LoVo (cell line): ENCODE measurements around the gene MESP1.

ENCODE experiments used
- DNase-seq: peaks from one replicate; pipeline ENCODE4 v3.0.0-alpha.2; 2016; ENCODE audit warnings: low spot score

MESP1 gene

DNA sequence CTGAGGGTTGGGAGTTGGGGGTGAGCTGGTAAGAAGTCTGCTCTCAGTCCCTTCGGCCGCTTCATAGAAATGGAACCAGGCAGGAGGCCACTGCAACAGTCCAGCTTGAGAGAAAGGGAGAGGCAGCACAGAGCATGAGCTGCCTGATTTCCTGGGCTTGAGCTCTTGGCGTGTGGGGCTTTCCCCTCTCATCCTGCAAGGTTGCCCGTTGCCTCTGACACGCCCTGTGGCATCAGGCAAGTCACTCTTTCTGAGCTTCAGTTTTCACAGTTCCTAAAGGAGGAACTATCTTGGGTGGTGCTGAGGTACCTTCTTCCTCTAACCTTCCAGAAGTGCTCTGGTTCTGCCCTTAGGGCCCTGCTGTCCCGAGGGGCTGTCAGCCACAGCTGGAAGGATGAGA is 30.0 kb upstream of the MESP1 start:
- DNase-seq, result no peak

DNA sequence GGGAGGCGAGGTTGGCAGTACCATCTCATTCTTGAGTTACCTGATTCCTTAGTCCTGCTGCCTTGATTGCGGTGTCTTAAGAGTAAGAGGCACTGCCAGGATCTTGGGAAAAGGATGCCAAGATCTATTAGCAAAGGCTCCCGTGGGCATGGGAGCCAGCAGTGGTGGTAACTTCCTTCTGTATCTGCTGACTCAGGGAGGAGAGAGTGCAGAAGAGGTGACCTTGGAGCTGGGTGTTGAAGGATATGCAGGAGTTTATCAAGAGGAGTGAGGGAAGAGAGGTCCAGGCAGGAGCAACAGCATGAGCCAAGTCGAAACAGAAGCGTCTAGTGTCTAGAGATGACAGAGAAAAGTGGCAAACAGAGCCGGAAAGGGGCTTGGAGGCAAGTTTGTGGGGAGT is 29.6 kb upstream of the MESP1 start:
- DNase-seq, result no peak

DNA sequence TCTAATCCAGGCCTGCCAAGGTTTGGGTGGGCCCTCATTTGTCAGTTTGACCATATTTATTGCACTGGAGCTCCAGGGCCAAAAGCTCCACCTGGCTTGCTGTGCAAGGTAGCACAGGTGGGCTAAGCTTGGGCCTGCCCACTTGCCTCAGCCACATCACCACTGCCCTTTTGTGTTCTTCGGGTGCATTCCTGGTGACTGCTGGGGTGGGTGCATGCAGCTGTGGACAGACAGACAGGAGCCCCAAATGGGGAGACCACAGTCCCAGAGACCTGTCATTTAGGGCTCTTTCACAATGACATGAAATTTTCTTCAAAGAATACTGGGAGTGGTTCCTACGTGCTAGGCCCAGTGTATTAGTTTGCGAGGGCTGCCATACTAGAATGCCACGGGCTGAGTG is 27.8 kb upstream of the MESP1 start:
- DNase-seq, result no peak

DNA sequence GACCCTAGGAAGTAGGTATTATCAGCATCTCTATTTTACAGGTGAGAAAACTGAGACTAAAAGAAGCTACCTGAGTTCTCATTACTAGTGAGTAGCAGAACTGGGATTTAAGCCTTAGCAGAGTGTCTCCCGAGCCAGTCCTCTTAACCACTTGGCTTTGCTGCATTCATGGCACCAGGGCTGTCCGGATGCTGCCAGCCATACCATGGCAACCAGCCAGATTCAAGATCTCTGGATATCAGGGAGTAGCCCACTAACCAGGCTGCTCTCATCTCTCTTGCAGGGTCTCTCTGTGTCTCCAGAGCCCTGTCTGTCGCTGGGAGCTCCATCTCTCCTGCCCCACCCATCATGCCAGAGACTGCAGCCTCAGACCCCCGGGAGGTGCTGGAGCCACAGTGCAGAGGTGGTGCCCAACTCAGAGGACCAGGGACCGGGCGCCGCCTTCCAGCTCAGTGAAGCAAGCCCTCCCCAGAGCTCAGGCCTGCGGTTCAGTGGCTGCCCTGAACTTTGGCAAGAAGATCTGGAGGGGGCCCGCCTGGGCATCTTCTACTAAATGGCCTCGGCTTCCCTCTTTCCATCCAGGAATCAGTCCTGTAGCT is 26.8 kb upstream of the MESP1 start:
- DNase-seq, result no peak

DNA sequence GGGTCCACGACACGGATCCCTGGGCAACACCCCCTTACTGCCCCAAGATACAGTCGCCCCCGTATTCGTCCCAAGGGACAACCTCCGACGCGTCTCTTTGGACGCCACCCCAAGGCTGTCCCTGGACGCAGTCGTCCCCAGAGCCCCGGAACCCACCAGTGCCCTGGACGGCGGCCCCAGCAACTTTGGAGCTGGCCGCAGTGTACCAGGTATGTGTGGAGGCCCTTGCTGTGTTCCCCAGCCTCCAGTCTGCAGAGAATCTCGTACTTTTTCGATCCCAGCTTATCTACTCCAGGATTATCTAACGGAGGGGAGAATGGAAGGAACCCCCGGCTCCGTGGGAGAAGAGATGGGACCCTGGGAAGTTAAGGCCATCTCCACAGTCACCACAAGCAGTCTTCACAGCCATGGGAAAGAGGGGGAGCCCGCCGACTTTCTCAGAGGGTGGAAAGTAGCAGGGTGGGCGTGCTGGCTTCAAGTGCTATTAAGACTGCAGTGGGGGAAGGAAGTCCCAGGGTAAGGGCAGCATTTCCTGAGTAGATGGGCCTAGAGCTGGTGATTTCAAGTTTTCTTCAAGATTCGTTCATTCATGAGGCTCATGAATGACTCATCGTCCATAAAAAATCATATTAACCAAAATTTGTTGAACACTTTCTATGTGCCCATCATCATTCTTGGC is 26.2 kb upstream of the MESP1 start:
- DNase-seq, result no peak

DNA sequence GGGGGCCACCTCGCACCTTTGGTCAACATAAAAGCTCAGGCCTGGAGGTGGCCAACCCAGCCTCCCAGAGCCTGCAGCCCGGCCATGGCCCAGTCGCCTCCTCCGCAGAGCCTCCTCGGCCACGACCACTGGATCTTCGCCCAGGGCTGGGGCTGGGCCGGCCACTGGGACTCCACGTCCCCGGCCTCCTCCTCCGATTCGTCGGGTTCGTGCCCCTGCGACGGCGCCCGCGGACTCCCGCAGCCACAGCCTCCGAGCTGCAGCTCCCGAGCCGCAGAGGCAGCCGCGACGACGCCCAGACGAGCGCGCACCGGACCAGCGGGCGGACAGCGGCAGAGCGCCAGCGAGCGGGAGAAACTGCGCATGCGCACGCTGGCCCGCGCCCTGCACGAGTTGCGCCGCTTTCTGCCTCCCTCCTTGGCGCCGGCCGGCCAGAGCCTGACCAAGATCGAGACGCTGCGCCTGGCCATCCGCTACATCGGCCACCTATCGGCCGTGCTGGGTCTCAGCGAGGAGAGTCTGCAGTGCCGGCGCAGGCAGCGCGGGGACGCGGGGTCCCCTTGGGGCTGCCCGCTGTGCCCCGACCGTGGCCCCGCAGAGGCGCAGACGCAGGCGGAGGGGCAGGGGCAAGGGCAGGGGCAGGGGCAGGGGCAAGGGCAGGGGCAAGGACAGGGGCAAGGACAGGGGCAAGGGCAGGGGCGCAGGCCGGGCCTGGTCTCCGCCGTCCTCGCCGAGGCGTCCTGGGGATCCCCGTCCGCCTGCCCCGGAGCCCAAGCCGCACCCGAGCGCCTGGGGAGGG is 25.4 kb upstream of the MESP1 start, which contains the start of gene MESP2:
TSS of gene MESP2 (plus strand) at position 59 of the 799 bp plus-strand sequence. CDS start at position 85, 26 bp downstream.
- DNase-seq, result peak; percentile 89

DNA sequence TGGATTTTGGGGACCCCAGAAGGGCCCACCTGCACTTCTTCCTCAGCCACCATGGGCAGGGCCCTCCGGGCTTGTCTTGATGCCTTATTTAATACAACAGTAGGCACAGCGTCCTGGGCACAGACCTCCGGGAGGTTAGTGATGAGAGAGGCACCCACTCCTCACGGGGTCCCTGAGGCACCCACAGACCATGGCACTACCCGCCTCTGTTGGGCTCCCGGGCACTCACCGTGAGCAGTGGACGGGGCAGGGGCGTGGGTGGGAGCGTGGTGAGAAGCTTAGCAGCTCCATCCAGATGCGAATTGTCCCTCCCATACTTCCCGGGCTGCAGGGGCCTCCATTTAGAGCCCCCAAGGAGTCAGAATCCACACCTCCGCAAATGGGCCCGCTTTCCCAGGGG is 24.8 kb upstream of the MESP1 start:
- DNase-seq, result no peak

DNA sequence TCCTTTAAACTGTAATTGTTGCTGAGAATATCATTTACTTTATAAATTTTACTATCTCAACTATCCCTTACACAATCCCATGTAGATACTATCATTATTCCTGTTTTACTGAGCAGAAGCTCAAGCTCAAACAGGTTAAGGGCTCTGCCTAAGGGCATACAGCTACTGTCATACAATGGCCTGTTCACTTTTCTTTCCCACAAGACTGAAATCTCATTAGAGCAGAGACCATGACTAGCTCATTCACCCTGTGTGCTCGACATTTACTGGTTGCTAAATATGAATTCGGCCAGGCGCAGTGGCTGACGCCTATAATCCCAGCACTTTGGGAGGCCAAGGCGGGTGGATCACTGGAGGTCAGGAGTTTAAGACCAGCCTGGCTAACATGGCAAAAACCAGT is 23.4 kb upstream of the MESP1 start:
- no peak for DNase-seq

DNA sequence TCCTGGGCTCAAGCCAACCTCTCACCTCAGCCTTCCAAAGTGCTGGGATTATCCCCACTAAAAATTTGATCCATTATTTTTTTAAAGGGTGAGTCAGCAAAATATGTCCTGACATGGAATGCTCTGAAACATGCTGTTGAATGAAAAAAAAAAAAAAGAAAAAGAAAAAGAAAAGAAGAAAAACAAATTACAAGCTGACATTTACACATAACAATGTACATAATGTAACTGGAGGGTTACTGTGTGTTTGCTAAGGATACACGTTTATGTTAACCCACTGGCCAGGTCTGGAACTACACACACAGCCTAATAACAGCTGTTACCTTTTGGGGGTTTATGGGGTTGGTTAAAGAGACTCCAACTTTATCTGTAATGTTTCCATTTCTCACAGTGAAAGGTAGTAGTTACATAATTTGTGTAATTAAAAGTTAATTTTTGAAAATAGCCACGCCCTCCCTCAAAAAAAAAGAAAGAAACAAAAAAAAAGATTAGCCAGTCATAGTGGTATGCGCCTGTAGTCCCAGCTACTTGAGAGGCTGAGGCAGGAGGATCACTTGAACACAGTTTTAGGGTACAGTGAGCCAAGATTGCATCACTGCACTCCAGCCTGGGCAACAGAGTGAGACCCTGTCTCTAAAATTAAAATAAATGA is 22.0 kb upstream of the MESP1 start:
- DNase-seq, result no peak

DNA sequence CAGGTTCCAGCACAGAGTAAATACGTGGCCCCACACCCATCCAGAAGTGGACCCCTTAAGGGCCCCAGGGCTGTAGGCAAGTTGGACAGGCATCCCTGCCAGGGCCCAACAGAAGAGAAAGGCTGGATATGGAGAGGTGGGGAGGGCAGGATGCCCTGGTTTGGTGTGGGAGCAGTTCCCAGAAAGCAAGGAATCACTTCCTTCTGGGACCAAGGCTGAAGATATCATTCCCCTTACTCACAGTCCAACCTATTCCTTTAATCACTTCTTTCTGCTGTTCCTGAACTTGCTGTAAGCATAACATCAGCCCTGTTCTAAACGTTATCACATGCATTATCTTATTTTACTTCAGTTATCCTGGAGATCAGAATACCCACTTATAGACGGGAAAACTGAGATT is 19.0 kb upstream of the MESP1 start:
- no peak for DNase-seq

DNA sequence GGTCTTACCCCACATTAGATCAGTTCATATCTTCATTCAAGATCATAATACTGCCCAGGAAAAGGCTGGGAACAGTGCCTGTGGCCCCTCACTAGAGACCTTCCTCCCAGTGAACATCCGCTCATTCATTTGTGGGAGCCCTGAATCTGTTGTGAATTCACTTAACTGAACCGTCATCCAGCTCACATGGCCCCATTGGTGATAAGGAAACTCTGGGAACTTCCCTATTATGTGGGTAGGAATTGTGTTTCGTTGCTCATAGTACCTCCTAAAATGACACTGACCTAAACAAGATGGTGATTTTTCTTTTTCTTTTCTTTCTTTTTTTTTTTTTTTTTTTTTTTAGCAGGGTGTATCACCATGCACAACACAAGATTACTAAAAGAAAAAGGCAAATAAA is 18.3 kb upstream of the MESP1 start:
- DNase-seq, result no peak

DNA sequence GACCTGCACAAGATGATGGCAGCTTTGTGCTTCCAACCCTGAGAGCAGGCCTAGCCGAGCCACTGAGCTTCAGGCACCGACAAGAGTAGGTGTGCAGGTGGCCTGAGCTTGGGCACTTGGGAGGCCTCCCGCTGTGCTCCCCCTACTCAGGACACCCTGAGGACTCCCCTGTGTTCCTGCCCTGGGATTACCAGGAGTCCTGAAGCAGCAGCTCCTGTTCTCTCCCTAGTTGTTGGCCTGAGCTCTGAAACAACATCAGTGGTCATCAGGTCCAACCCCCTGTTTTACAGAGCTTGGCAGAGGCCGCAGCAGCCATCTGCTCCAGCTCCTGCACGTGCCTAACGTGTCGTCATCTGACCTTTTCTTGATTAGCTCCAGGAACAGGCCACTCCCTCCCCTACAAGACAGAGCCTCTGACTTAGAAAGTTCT is 17.0 kb upstream of the MESP1 start:
- DNase-seq, result no peak

DNA sequence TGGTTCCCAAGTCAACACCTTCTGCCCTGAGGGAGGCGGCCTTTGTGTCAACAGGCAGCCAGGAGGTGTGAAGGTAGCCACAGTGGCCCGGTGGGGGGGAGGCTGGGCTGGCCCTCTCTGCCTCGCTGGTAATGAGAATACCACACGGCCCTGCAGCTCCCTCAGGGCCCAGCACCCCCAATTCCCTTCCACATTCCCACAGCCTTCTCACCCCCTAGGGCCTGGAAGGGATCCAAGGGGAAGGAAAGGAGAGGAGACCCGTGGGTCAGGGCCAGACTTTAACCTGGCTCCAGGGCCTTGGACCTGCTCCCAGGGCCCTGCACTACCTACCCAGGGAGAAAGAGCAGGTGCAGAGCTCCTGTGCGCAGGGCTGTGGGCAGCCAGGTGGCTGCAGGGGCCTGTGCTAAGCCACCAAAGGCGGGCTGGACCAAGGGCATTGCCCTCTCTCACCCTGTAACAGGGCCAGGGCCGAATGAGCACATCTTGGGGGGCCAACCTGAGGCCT is 16.4 kb upstream of the MESP1 start:
- no peak for DNase-seq

DNA sequence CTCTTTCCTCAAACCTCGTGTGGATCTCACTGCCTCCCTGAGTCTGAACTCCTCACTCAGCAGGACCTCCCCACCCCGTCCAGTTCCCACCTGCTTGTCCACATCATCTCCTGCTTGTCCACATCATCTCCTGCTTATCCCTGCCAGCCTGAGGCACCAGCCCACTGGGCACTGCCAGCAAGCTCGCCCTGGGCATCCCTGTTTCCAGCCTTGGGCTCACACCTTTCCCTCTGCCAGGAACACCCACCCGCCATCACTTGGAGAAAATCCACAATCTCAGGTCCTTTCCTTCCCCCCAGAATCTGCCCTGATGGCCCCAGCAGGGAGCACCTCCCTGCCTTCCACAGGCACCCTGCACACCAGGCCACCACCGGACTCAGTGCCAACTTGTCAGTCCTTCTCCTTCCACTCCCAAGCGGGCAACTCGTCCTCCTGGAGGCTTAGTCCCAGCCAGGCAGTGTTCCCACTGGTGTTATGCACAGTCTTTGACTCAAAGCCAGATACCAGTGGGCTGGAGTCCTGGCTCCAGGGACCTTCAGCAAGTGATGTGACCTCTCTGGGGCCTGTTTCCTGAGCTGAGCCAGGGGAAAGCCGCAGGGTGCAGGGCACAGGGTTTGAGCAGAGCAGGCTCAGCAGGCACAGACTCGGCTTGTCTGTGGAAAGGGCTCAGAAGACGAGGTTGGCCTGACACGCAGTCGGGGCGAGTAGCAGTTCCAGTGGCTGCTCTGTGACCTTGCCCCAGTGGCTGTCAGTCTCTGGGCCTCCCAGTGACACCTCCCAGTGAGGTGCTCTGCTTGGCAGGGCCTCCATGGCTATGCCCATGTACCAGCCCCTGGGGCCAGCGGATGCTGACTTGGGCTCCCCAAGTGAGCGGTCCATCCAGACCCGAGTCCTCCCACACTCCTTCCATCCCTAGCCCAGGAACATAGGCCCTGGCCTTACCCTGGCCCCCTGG is 15.6 kb upstream of the MESP1 start:
- DNase-seq, result no peak

DNA sequence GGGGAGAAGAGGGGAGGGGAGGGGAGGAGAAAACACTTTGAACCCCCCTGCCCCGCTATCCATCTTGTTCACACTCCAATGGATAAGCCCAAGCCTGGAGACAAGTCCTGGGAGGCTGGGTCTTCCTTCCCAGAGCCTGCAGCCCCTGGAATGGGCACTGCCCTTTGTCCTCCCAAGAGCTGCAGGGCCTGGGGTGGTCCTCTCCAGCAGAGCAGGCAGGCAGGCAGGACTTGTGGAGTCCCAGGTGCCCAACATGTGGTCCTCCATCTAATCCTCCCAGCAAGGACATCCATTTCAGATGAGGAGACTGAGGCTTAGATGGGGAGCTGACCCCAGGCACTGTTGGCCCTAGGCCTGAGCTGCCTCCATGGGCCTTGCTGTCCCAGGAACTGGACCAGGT is 14.6 kb upstream of the MESP1 start:
- DNase-seq, result no peak

DNA sequence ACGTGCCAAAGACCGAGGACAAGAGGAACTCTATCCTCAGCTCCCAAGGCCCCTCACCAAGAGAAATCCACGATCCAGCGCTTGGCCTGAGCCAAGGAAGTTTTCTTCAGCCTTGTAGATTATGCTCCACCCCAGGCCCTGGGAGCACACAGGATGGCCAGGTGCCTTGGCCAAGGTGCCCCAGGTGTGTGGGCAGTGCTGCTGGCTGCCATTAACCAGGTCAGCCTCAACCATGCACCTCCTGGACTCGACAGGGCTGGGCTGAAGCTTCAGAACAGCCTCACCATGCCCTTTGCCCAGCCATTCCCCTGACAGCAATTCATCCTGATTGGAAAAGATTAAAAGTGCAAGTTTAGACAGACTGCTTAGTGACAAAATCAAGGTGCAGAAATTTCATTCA is 10.9 kb upstream of the MESP1 start:
- DNase-seq, result no peak

DNA sequence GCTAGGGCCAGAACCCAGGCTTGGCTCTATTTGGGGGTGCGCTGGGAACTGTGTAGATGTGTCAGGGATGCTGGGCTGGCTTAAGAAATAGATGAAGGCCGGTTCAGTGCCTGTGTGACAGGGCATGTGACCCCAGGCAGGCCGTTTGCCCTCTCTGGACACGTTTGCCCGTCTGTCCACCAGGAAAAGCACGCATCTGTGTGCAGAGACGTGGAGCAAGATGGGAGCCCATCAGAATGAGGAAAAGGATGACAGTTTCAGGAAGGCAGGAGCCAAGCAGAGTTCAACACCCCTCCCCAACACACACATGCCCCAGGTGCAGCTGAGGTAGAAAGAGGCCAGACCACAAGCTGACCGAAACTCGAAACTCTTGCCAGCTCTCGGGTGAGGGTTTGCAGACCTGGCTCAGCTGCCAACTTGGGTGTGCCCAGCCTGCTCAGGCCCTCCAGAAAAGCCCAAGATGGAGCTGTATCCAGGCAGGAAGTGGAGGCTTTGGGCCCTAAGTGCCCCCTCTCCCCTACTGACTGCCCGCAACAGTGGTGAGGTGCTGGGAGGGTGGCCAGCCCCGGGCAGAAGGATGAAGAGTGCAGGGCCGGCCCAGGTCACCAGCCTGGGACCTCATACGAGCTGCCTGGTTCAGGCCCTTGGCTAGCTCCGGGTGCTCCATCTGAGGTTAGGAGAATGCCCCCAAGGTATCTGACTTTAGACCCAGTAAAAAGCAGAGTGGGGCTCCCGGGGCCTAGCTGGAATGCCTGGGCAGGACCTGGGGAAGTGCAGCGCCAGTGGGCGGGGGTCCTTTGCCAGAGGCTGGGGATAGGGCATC is 10.2 kb upstream of the MESP1 start:
- DNase-seq, result no peak

DNA sequence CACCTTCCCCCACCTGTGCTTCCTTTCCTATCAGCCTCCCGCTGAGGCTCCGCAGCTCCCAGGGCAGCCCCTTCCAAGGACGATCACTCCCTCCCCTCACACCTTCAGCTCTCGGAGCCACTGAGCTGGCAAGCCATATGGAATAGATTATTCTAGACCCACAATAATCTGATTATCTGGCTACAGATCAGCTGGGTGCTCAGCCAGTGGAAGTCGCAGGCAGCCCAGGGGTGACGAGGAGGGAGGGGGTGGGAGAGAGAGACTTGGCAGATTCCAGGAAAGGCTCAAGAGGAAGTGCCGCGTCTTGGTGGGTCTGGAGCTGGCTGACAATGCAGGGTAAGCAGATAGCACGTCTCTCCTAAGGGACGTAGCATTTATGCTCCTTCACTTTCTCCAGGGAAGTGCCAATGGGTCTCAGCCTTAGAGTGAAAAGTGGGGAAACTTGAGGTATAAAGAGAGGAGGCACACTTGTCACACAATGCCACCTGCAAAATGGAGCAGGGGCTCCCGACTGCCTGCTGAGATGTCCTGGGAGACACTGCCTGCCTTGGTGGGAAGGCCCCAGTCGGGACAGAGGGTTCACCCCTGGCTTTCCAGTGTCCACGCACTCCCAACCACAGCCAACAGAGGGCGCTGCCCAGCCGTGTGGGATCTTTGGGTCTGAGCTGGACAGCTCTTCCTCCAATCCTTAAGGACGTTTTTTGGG is 9.4 kb upstream of the MESP1 start:
- peak; percentile 73 for DNase-seq

DNA sequence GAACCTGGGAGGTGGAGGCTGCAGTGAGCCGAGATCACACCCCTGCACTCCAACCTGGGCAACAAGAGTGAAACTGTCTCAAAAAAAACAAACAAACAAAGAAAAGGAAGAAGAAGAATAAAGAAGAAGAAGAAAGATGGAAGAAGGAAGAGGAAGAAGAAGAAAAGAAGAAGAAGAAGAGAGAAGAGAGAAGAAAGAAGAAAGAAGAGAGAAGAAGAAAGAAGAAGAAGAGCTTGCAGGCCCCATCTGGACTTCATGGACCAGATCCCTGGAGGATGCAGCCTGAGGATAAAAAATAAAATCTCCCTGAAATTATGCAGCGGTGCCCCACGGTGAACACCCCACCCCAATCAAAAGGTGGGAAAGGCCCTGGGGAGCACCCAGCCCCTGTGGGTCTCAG is 8.8 kb upstream of the MESP1 start:
- DNase-seq, result no peak

DNA sequence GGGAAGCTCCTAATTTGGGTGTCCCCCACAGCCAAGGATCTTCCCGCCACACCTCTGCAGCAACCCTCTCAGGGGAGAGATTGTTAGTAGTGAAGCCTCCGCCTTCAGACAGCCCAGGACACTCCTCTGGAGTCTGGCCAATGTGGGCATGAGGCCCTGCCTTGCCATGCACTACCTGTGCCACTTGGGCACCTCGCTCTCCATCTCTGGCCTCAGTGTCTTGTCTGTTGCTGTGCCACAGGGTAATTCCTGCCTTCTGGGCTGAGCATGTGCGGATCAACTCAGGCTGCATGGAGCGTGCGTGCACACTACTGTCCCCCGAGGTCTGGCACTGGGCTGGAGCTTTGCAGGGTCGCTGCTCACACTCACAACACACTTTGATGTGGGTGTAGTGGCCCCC is 7.9 kb upstream of the MESP1 start:
- no peak for DNase-seq
